Measurements from ENCODE around the gene ITGAV.

ITGAV gene

DNA sequence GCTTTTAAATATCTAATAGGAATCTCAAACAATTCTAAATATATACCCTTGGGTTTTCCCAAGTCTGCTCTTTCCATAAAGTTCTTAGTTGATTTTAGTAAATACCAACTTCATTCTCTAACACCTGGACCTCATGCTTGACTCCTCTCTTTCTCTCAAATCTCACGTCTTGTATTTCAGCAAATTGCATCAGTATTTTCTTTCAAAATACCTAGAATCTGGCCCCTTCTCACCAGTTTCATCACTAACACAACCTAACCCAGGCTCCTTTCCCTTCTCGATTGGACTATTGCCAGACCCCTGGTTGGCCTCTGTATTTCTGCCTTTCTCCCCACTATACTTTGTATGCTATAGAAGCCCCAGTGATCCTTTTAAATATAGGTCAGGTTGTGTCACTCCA lies 81.0 kb downstream of the ITGAV start:
- DNase-seq (ENCODE audit: low spot score): no peak

DNA sequence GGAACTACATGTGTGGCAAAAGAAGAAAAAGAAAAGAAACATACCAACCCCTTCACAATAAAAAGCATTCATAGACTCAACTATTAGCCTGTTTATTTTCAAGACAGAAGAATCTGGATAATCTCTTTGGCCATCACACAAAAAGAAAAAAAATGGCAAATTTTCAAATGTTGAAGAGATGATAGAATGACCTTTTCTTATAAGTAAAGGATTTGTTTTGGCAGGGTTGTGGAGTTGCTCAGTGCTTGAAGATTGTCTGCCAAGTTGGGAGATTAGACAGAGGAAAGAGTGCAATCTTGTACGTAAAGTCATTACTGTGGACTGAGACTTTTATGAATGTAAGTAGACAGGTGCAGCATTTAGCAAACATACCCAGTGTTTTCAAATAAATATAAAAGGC lies 85.5 kb downstream of the ITGAV start:
- DNase-seq (ENCODE audit: low spot score): no peak

DNA sequence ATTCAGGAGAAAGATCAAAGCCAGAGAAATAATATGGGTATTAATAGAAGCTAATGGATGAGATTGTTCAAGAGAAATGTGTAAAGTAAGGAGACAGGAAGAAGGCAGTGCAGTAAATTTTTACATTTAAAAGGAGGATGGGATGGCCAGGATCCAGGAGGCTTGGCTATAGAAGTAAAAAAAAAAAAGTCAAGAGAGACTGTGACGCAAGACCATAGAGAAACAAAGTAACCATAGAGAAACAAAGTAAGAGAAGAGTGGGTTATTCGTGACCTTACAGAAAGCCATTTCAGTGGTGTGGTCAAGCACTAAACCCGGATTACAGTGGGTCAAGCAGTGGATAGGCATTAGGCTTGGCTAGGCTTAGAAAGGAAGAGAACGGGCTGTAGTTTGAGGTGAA lies 93.5 kb downstream of the ITGAV start:
- no peak for DNase-seq (ENCODE audit: low spot score)

DNA sequence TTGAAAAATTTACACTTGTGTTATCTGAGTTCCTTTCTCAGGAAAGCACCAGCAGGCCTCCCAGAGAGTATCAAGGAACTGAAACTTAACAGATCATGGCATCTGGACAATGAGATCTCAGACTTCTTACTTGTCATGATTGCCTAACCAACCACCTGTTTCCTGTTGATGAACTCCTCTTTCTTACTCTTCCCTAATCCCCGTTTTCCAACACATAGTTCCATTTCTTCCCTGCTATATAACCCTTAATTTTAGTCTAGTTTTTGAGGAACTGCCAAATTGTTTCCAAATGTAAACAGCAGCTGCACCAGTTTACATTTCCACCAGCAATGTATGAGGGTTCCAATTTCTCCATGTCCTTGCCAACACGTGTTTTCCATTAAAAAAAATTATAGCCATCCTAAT lies 98.0 kb downstream of the ITGAV start:
- DNase-seq (ENCODE audit: low spot score): no peak

DNA sequence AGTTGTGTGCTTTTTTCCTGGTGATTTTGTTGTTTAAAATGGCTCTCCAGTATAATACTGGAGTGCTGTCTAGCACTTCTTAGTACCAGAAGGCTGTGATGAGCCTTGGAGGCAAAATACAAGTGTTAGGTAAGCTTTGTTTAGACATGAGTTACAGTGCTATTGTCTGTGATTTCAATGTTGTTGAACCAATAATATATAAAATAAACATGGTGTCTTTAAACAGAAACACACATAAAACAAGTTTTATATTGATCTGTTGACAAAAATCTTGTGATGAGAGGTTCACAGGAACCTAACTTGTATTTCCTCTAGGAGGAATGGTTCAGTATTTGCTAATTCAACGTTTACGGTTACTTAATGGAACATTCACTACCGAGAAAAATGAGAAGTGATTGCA lies 99.0 kb downstream of the ITGAV start:
- DNase-seq (ENCODE audit: low spot score): no peak

DNA sequence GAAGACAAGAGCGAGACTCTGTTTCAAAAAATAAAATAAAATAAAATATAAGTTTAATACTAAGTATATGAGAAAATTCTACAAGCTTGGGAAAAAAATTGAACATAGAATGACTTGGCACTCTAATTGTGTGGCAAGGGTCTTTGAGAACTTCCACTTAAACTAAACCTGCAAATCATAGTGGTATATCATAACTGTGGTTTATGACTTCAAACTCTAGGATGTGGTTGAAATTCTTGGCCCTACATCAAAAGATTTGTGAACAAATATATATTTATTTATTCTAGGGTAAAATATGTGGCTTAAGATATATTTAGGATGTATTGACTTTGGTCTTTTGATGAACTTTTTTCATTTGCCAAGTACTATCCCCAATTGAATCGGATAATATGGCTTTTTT lies 100.9 kb downstream of the ITGAV start:
- no peak for DNase-seq (ENCODE audit: low spot score)

DNA sequence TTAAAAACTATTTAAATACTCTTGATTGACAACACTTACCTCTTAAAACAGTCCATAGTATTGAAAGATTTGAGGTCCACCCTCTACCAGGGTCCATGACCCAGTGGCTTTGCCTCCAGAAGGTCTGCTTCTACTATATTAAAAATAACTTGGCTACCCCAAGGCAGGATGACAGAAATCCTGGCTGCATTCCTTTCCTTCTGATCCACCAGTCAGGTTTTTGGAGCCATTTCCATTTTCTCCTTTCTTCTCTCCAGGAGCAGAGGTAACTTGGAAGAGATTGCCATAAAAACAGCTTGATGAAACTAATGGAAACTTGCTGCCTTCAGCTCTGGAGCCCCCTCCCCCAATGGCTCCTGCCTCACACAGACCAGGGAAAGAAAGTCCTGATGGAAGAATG lies 101.4 kb downstream of the ITGAV start:
- no peak for DNase-seq (ENCODE audit: low spot score)

DNA sequence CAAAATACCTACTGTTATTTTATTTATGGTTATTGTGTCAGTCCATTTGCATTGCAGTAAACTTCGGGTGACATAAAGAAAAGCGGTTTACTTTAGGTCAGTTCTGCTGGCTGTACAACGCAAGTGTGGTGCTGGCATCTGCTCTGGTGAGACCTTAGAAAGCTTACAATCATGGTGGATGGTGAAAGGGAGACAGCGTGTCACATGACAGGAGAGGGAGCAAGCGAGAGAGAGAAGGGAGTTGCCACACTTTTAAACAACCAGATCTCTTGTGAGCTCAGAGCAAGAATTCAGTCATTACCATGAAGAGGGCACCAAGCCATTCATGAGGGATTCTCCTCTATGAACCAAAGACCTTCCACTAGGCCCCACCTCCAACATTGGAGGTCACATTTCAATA lies 102.0 kb downstream of the ITGAV start:
- DNase-seq (ENCODE audit: low spot score): no peak

DNA sequence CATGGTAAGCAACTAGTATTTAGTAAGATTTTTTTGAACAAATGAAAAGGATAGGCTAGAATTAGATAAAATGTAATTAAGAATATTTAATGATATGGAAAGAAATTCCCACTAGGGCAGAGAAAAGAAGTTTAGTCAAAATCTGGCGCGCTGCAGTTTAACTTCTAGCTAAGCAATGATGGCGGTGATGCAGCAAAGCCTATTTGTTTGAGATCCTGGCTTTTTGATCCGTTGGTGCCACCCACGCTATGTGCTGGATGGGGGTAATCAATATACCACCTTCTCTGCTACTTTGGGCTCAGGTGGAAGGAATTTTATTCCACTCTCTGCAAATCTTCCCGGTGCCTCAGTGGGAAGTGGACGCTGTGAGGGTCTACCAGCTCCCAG lies 103.6 kb downstream of the ITGAV start:
- DNase-seq (ENCODE audit: low spot score): no peak

DNA sequence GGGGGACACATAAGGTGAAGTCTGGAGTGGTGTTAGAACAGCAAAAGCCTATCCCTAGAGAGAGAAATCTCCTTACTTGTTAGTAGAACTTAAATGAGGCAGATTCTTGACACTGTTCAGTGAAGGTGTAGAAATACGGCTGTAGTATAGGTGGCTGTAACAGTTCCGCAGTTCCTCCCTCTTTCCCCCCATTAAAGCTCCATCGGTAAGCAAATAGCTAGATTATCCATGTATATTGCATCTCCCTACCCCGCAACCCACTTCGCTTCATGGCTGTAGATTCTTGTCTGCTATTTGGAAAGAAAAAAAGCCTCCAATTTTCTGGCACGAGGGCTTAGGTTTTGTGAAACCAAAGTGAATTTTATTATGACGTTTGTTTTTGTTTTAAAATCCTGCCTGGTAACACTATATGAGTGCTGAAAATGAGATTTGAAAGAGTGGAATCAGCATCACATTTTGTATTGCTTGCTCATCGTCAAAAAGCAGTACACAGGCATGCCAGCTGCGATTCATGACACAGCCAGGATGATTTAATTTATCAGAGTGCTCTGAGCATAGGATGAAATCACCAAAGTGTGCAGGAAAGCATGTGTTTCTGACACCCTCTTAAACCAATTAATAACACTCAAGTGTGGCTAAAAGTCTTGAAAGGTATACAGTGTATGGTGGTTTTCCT lies 105.4 kb downstream of the ITGAV start:
- no peak for DNase-seq (ENCODE audit: low spot score)

DNA sequence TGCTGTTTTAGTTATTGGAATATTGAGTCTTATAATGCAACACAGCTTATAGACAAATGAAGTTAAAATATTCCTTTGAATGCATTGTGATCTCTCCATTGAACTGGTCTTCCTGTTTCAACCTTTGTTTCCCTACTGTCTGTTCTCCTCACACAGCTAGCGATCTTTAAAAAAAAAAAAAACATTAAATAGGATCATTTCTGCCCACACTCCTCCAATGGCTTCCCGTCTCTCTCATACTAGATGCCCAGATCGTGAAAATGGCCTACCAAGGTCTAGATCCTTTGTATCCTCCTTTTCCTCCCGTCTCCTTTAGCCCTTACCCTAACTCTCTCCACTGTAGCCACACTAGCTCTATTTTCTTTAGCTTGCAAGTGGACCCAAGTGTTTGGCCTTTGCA lies 106.4 kb downstream of the ITGAV start:
- DNase-seq (ENCODE audit: low spot score): no peak

DNA sequence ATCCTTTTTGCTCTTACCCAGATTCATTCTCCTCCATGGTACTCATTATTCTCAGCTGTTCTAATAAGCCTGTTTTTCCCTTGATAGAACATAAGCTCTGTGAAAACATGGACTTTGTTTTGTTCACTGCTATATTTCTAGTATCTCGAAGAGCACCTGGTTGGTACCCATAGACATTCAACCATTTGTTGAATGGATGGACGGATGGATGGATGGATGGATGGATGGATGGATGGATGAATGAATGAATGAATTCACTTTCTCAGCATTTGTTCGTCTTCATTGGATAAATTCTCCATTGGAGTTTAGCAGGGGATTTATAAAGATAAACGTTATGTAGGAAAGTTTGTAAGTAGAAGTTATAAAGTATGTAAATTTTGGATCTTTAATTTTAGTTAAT lies 106.9 kb downstream of the ITGAV start:
- DNase-seq (ENCODE audit: low spot score): no peak

DNA sequence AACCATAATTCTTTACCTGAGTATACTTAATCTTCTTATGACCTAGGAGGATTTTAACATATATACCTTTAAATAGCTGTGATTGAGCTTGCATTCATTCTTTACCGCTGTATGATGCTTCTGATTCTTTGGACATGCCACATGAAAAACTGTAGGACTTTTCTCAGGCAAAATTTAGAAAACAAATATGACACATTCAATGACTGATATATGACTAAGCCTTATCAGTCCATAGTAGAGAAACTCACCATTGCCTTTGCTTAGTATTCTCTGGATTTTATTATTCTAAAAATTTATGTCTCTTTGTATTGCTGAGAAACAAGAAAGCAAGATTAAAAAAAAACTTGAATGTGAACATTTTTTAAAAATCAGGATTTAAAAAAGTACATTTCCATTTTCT lies 107.7 kb downstream of the ITGAV start:
- no peak for DNase-seq (ENCODE audit: low spot score)

DNA sequence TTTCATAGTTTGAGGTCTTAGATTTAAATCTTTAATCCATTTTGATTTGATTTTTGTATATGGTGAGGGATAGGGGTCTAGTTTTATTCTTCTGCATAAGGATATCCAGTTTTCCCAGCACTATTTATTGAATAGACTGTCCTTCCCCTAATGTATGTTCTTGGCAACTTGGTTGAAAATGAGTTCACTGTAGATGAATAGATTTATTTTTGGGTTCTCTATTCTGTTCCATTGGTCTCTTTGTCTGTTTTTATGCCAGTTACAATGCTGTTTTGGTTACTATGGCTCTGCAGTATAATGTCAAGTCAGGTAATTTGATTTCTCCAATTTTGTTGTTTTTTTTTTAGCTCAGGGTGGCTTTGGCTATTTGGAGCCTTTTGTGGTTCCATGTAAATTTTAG lies 109.9 kb downstream of the ITGAV start:
- DNase-seq (ENCODE audit: low spot score): no peak

DNA sequence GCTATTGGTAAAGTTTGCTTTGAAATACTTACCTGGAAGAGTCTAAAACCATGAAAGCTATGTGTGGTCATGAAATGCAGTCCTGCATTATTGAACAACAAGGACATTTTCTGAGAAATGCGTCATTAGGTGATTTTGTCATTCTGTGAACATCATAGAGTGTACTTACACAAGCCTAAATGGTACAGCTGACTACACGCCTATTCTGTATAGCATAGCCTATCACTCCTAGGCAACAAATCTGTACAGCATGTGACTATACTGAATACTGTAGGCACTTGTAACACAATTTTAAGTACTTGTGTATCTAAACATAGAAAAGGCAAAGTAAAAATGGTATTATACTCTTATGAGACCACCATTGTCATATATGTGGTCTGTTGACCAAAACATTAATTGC lies 112.2 kb downstream of the ITGAV start:
- DNase-seq (ENCODE audit: low spot score): no peak

DNA sequence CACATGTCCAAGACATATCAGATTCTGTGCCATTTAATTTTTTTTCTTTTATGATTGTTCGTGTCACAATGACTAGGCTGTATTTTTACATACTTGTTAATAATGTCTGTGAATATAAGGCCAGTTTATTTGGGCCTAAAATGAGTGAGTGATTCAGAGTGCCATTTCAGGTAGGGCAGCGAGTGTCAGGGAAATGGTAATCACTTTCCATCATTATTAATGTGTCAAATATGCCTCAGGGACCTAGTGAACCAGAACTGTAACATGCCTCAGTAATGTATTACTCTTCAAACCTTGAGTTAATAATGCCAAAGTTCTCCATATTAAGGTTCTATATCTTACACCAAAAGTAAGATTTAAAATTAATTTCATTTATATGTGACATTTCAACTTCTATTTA lies 112.6 kb downstream of the ITGAV start:
- no peak for DNase-seq (ENCODE audit: low spot score)

DNA sequence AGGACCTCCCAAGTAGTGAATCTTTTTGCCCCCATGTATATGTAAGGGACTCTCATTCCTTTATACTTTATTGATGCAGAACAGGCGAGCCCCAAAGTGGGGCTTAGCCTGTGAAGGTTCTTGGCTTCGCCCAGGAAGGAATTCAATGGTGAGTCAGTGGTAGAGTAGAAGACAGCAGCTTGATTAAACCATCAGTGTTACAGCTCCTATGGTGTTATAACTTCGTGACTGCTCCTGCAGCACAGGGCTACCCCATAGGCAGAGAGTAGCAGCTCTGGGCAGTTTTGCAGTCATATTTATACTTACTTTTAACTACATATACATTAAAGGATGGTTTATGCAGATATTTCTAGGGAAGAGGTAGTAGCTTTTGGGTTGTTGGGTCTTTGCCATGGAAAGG lies 115.0 kb downstream of the ITGAV start:
- no peak for DNase-seq (ENCODE audit: low spot score)

DNA sequence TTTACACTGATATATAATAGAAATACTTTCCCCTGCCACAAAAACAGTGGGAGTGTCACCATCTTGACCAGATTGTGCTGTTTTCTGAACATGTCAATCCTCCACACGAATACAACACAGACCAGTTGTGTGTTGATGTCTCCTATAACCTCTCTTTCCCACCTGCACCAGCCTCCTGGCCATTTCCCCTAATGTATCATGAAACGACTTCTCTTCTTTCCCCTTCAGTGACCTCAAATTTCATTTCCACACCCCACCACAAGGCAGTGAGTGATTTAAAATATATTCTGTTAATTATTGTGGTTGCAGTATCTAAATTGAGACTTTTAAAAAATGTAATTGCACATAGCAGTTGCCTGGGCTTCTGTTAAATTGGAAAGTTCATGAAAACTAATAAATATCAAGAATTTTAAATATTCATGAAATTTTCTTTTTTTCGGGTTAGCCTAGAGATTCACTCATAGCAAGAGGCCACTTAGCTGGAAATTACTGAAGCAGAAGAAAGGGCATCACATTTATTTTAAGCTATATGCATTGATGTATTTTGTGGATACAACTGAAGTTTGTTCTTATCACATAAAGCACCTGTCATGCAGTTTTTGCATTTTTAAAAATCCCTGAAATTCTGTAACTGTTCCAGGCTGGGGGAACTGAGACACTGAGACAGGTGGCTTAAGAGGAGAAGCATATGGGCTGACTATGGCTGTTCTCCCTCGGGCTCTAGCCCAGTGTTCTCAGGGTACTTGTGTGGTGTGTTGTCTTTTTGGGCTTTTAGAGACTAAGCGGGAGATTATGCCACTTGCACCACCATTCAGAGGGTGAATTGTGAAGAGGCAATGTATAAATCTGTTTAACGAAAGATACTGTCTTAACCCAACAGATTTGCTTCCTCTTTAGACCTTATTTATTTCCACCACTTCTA lies 119.9 kb downstream of the ITGAV start:
- no peak for DNase-seq (ENCODE audit: low spot score)

DNA sequence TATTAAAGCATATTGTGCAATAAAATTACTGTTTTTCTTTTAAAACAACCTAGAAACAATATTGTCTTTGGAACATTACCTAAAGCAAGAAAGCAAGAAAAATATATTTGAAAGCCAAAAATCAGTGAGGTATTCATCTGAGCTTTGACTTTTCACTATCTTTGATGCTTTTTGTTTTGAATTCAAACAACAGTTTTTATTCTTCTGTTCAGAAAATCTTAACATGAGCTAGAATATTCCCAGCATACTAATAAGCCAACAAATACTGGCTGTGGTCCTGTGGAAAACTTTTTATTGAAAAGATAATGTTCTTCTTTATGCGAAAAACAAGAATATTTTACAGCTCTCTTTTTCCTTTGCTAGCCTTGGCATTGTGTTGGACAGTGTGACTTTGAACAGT lies 123.8 kb downstream of the ITGAV start:
- no peak for DNase-seq (ENCODE audit: low spot score)

DNA sequence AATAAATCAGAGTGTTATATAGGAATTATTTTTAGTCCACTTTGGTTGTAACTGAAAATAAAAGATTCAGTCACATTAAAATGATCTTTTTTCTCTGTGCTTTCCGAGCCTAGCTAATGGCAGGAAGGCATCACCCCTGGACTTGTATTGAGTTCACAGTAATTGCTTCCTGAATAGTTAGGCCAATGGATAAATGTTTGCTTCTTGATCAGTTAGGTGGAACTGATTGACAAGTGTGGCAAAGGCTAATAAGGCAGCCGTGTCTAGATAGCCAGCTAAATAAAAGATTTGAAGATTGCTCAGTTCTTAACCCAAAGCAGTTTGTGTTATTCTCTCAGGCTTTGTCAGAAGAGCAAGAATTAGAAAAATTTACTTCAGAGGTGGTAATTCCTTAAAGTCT lies 124.8 kb downstream of the ITGAV start:
- no peak for DNase-seq (ENCODE audit: low spot score)

DNA sequence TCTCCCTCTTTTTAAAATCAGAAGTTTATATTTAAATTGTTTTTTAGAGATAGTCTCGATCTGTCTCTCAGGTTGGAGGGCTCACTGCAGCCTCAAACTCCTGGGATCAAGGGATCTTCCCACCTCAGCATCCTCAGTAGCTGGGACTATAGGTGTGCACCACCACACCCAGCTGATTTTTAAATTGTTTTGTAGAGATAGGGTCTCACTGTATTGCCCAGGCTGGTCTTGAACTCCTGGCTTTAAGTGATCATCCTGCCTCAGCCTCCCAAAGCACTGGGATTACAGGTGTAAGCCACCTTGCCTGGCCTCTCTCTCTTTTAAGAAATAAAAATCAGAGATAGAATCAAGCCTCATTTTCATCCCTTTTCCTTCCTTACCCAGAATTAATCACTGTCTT lies 126.1 kb downstream of the ITGAV start:
- DNase-seq (ENCODE audit: low spot score): no peak

DNA sequence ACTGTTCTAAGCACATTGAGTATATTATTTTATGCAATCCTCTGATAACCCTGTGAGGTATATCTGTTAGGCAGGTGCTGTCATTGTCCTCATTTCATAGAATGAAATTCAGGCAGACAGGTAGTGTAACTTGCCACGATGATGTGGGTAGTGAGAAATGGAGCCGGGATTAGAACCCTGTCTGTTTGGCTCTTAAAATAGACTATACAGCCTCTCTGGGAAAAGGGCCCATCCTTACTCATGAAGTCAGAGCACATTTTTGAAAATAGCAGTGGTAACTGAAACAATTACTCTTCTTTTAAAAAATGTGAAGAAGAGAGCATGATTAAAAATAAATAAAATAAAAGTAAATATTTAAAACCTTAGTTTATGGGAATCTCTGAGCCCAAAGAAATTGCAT lies 127.0 kb downstream of the ITGAV start:
- no peak for DNase-seq (ENCODE audit: low spot score)

DNA sequence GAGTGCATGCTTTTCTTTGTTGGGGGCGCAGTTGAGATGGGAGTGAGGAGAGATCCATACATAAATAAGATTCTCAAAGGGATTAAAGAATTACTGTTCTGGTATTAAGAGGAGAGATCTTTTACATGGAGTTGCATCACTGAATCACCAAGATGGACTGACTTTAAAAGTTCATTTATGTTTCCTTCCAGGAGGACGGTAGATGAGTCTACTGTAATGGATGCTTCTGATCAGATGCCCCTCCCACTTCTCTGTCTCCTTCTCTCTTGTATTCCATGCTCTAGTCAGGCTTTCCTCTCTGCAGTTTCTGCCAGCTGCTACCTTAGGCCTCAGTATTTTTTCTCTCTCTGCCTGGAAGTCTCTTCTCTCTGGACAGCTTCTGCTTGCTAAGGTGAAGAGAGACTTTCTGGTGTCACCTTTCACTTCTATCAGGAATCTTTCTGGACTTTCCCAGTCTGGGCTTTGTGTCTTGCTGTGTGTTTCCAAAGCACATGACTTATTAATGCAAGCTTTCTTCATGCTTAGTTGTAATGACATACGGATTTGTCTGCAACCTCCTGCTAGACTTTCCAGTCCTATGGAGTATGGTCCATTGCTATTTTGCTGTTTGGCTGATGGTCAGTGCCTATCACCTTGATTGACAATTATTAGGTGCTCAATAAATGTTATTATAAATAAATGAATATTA lies 127.6 kb downstream of the ITGAV start:
- no peak for DNase-seq (ENCODE audit: low spot score)

All from hematopoietic multipotent progenitor cell treated with erythropoietin and hydrocortisone succinate and interleukin-3 and kit ligand, for 17 days (in vitro differentiated cells).